Gastrocnemius medialis (tissue), 4 donors: ENCODE results near the gene NDUFS5.
"Not testable (repeated sequence)": the region's sequence is repeated elsewhere in the genome, so short reads cannot be mapped to it uniquely, and the experiment has no call there.

Experiments
- CTCF ChIP-seq, 5 experiments: fragments of 450-650 bp in 3 of 5; fragments of 200-600 bp in 2 of 5; sonication (generic) in 2 of 5; IDR thresholded peaks in 4 of 5; conservative IDR thresholded peaks in 1 of 5; 1 replicate in 4 of 5; 2 replicates in 1 of 5; pipeline ENCODE4 v1.5.1; 2016 to 2019; ENCODE audit warnings: antibody characterized with exemption in 5 of 5, mild to moderate bottlenecking in 3 of 5, moderate library complexity in 3 of 5
- POLR2A ChIP-seq, 2 donors: fragments of 450-650 bp; IDR thresholded peaks; one replicate each; pipeline ENCODE4 v1.6.1; 2017; ENCODE audit warnings: antibody characterized with exemption in 2 of 2, mild to moderate bottlenecking in 2 of 2, moderate library complexity in 2 of 2

DNA sequence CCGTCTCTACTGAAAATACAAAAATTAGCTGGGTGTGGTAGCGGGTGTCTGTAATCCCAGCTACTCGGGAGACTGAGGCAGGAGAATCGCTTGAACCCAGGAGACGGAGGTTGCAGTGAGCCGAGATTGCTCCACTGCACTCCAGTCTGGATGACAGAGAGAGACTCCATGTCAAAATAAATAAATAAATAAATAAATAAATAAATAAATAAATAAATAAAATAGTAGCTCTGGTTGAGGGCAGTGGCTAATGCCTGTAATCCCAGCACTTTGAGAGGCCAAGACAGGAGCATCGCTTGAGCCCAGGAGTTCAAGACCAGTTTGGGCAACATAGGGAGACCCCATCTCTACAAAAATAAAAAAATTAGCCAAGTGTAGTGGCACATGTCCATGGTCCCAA, 42.1 kb downstream of the NDUFS5 start:
- TF ChIP-seq CTCF (IDR thresholded peaks at IDR 0.05 in 4 of 5, conservative IDR thresholded peaks at IDR 0.05 in 1 of 5); POLR2A (IDR thresholded peaks at IDR 0.05): not testable (repeated sequence)
